Stomach (tissue), 9 donors: ENCODE data around the gene SPG7. TPM values are rescaled to one million over a fixed set of nuclear protein-coding genes. Genes with fewer than 3 reads are reported as not detected.

Experiments
- DNase-seq, 2 donors: peaks; one replicate each; pipeline versions ENCODE4 v3.0.0 to v3.0.0-alpha.2; 2013 to 2019
- H3K27ac ChIP-seq, 5 donors: fragments of 200-600 bp in 4 of 5; sonication (generic) in 4 of 5; one replicate each; pipeline ENCODE4 v1.5.1; 2013 to 2019; ENCODE audit warnings: mild to moderate bottlenecking in 1 of 5, moderate library complexity in 1 of 5
- H3K27me3 ChIP-seq, 3 donors: fragments of 200-600 bp; sonication (generic); one replicate each; pipeline ENCODE4 v1.5.1; 2017 to 2019; ENCODE audit warnings: mixed run types in 1 of 3
- H3K36me3 ChIP-seq, 4 donors: fragments of 200-600 bp; sonication (generic); 1 replicate in 3 of 4; 2 replicates in 1 of 4; pipeline ENCODE4 v1.5.1; 2016 to 2019
- H3K4me1 ChIP-seq, 4 donors: fragments of 200-600 bp; sonication (generic); one replicate each; pipeline ENCODE4 v1.5.1; 2016 to 2019
- H3K4me3 ChIP-seq, 4 donors: fragments of 200-600 bp; sonication (generic) in 3 of 4; one replicate each; pipeline ENCODE4 v1.5.1; 2016 to 2019; ENCODE audit warnings: mild to moderate bottlenecking in 1 of 4
- H3K9me3 ChIP-seq, 4 donors: fragments of 200-600 bp; sonication (generic); one replicate each; pipeline ENCODE4 v1.5.1; 2016 to 2019
- EP300 ChIP-seq: sonication (generic); formaldehyde crosslinking; IDR thresholded peaks from one replicate; pipeline ENCODE4 v1.6.1; 2017; ENCODE audit warnings: antibody characterized with exemption
- POLR2A ChIP-seq, 4 donors: fragments of 450-650 bp; IDR thresholded peaks; one replicate each; pipeline ENCODE4 v1.6.1; 2016; ENCODE audit warnings: antibody characterized with exemption in 4 of 4, control low read depth in 2 of 4, mild to moderate bottlenecking in 1 of 4, moderate library complexity in 1 of 4
- POLR2AphosphoS5 ChIP-seq, 3 donors: sonication (generic); formaldehyde crosslinking; IDR thresholded peaks; one replicate each; pipeline ENCODE4 v1.6.1; 2016; ENCODE audit warnings: antibody characterized with exemption in 3 of 3
- WGBS, 5 donors: extraction: QIAGEN DNeasy Blood & Tissue Kit in 3 of 5; methylation state at CpG; one replicate each; pipeline versions ENCODE4 v1.1.5 to v1.1.7; 2013 to 2018; 5-methylcytosine and 5-hydroxymethylcytosine counted together
- intact Hi-C: fragments of 100-400 bp; cut with DNase I; formaldehyde crosslinking; loops from one replicate; pipeline ENCODE4 v1.15.1; 2023; ENCODE audit warnings: low total_unique reads
- polyA plus RNA-seq, 3 donors: library from polyadenylated mRNA; stranded (reverse); fragments of 200-250 nt; gene quantifications; one replicate each; pipeline ENCODE4 v1.2.3, GENCODE V29; 2013
- total RNA-seq, 5 donors: library from RNA; depleted of rRNA; stranded (reverse); fragments of >200 nt; gene quantifications; one replicate each; pipeline versions ENCODE4 v1.1.0 to v1.2.3, GENCODE V29; 2014 to 2016
- TF ChIP-seq, protein P1 (sequence below), 7 experiments: fragments of 450-650 bp in 4 of 7; fragments of 200-600 bp in 3 of 7; sonication (generic) in 3 of 7; IDR thresholded peaks; one replicate each; pipeline ENCODE4 v1.5.1; 2016 to 2019; ENCODE audit warnings: antibody characterized with exemption in 7 of 7, control low read depth in 2 of 7, mild to moderate bottlenecking in 1 of 7
- donor health status: healthy with polysubstance abuse.
- donor health status: Bipolar disorder and iron deficiency.
- donor health status: healthy.

Gene SPG7
- total and polyA plus RNA-seq, 8 donors = 30.0 to 363 (median 157) TPM

DNA sequence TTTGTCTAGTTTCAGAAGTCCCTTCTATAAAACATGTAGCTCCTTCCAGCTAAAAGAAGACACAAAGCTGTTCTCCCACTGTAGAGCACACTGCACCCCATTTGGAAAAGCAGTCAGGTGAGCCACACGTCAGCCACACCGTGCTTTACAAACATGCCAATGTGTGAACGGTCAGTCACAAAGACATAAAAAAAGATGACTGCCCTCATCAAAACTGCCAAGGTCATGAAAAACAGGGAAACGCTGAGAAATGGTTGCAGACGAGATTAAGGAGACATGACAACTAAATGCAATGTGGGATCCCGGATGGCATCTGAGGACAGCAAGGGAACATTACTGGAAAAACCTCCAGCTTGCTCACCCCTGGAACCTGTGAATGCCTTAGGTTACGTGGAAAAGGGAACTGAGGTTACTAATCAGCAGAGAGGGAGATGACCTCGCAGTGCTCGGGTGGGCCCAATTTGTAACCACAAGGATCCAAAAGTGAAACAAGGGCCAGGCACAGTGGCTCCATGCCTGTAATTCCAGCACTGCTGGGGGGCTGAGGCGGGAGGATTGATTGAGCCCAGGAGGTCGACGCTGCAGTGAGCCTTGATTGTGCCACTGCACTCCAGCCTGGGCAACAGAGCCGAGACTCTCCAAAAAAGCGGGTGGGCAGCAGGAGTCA lies 25.9 kb upstream of the SPG7 start:
- H3K27ac ChIP-seq = peak overlapping the region in 2 of 5 donors; percentile 36 to 47
- intact Hi-C loops = loop anchor here (10.0 kb wide), 1 partner anchor 137 kb away; no protein-coding TSS in a partner anchor

DNA sequence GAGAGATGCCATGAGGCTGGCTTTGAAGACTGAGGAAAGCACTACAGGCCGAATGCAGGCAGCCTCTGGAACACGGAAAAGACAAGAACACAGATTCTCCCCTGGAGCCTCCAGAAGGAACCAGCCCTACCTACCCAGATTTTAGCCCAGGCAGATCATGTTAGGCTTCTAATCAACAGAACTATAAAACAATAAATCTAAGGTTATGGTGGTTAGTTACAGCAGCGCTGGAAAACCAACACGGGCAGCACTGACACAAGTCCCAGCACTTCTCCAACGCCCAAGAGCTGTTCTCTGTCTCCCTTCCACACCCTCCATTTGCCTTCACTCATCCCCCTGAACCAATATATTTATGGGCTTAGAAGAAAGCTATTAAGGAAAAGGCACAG lies 25.4 kb upstream of the SPG7 start:
- no peak for DNase-seq

More for the DNA sequence above, 25.9 kb upstream of the SPG7 start:
- H3K4me1 ChIP-seq = peaks cover 65 to 100% (median 85%) of the 10 kb centered on the region in 4 donors
- H3K9me3 ChIP-seq = no peaks in the 10 kb centered on the region
- no peaks in the 10 kb centered on the region for H3K36me3 ChIP-seq
- WGBS, 5 donors = 35 to 62% (median 44%) methylated on average over 14 of the region's 14 CpGs
- no peak overlapping the region for H3K4me3 ChIP-seq
- no peak for TF ChIP-seq EP300
- TF ChIP-seq, protein P1, sequence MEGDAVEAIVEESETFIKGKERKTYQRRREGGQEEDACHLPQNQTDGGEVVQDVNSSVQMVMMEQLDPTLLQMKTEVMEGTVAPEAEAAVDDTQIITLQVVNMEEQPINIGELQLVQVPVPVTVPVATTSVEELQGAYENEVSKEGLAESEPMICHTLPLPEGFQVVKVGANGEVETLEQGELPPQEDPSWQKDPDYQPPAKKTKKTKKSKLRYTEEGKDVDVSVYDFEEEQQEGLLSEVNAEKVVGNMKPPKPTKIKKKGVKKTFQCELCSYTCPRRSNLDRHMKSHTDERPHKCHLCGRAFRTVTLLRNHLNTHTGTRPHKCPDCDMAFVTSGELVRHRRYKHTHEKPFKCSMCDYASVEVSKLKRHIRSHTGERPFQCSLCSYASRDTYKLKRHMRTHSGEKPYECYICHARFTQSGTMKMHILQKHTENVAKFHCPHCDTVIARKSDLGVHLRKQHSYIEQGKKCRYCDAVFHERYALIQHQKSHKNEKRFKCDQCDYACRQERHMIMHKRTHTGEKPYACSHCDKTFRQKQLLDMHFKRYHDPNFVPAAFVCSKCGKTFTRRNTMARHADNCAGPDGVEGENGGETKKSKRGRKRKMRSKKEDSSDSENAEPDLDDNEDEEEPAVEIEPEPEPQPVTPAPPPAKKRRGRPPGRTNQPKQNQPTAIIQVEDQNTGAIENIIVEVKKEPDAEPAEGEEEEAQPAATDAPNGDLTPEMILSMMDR (IDR thresholded peaks at IDR 0.05) = no peak
- no peak for TF ChIP-seq POLR2A (IDR thresholded peaks at IDR 0.05)
- TF ChIP-seq POLR2AphosphoS5 (IDR thresholded peaks at IDR 0.05) = no peak
- no peaks in the 10 kb centered on the region for H3K27me3 ChIP-seq
- peak in 1 of 2 donors; percentile 56 for DNase-seq

DNA sequence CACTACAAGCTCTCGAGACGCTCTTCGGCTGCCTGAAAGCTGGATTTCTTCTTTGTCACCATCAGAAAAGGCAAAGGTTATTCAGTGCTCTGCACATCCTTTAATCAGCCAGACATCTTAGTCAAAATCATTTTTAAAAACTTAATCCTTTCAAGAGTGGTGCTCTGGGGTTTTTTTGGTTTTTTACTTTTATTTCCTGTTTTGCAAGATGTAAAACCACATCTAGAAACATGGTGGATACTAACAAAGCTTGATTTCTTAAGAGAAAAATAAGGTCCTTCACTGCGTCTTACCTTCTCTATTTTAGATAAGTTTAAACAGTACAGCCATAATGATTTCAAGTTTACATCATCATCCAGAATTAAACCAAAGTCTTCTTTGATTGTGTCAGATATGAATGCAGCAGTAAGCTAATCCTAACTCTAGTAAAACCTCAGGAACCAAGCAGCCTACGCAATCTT lies 24.1 kb upstream of the SPG7 start:
- DNase-seq = no peak
- TF ChIP-seq POLR2A (IDR thresholded peaks at IDR 0.05) = no peak
- no peak for TF ChIP-seq EP300
- no peak for TF ChIP-seq POLR2AphosphoS5 (IDR thresholded peaks at IDR 0.05)
- TF ChIP-seq, protein P1 (IDR thresholded peaks at IDR 0.05) = no peak
- Histone ChIP-seq H3K4me1 (peaks cover 61 to 100% (median 85%) of the 10 kb centered on the region in 4 donors), H3K27ac (peak overlapping the region in 2 of 5 donors; percentile 15 to 49), H3K9me3 (no peaks in the 10 kb centered on the region), H3K4me3 (no peak overlapping the region), H3K27me3 (no peaks in the 10 kb centered on the region), H3K36me3 (no peaks in the 10 kb centered on the region)
- intact Hi-C loops = loop anchor here (10.0 kb wide), 1 partner anchor 139 kb away; no protein-coding TSS in a partner anchor
- WGBS, 5 donors = 69 to 86% (median 82%) methylated on average over 5 of the region's 5 CpGs

More for the DNA sequence above, 25.4 kb upstream of the SPG7 start:
- Histone ChIP-seq H3K27me3 (no peaks in the 10 kb centered on the region), H3K9me3 (no peaks in the 10 kb centered on the region), H3K36me3 (no peaks in the 10 kb centered on the region), H3K27ac (peak overlapping the region in 2 of 5 donors; percentile 36 to 47), H3K4me1 (peaks cover 59 to 100% (median 86%) of the 10 kb centered on the region in 4 donors), H3K4me3 (no peak overlapping the region)
- 61 to 80% (median 66%) methylated on average over 5 of the region's 5 CpGs for WGBS, 5 donors
- intact Hi-C loops = loop anchor here (10.0 kb wide), 1 partner anchor 138 kb away; no protein-coding TSS in a partner anchor
- TF ChIP-seq POLR2A (IDR thresholded peaks at IDR 0.05) (no peak), POLR2AphosphoS5 (IDR thresholded peaks at IDR 0.05) (no peak), EP300 (no peak)
- TF ChIP-seq, protein P1 (IDR thresholded peaks at IDR 0.05) = no peak

DNA sequence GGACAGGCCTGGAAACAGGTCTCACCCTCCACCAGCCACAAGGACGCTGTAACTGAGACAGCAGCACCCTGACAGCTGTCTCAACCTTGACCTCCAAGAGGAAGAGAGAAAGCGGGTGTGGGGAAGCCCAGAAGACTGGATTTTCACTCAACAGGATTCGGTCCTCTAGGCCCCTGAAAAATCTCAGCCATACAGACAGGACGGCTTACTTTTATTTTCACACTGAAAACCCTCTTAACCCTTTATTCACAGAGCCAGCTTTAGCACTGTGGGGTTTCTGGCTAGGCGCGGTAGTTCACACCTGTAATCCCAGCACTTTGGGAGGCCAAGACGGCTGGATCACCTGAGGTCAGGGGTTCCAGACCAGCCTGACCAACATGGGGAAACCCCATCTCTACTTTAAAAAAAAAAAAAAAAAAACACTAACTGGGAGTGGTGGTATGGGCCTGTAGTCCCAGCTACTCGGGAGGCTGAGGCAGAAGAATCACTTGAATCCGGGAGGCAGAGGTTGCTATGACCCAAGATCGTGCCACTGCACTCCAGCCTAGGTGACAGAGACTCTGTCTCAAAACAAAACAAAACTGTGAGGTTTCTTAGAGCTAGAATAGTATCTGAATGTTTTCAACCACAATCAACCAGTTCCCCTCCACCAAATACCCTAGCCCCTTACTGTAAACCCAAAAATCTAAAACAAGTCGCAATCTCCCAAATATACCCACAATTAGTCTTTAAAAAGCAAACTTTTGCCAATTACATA lies 23.1 kb upstream of the SPG7 start:
- intact Hi-C loops = loop anchor here (10.0 kb wide), 1 partner anchor 140 kb away; no protein-coding TSS in a partner anchor
- H3K9me3 ChIP-seq = no peaks in the 10 kb centered on the region
- H3K4me3 ChIP-seq = no peak overlapping the region
- WGBS, 5 donors = 51 to 65% (median 60%) methylated on average over 11 of the region's 11 CpGs
- H3K27me3 ChIP-seq = no peaks in the 10 kb centered on the region
- peak in 1 of 2 donors; percentile 35 for DNase-seq
- H3K4me1 ChIP-seq = peaks cover 56 to 90% (median 80%) of the 10 kb centered on the region in 4 donors
- TF ChIP-seq, protein P1 (IDR thresholded peaks at IDR 0.05) = no peak
- no peak for TF ChIP-seq POLR2A (IDR thresholded peaks at IDR 0.05)
- TF ChIP-seq EP300 = no peak
- TF ChIP-seq POLR2AphosphoS5 (IDR thresholded peaks at IDR 0.05) = no peak
- H3K27ac ChIP-seq = peak overlapping the region in 4 of 5 donors; percentile 10 to 49 (median 18)
- H3K36me3 ChIP-seq = no peaks in the 10 kb centered on the region
